DMS53 treated with DMSO at 0.1 percent for 48 hours (cell line): ENCODE results near the gene MNAT1.

ENCODE experiments used
- DNase-seq: peaks from one replicate; lab custom pipeline; 2025; ENCODE audit not compliant: unreplicated experiment; lab: John Stamatoyannopoulos, UW

MNAT1 gene

DNA sequence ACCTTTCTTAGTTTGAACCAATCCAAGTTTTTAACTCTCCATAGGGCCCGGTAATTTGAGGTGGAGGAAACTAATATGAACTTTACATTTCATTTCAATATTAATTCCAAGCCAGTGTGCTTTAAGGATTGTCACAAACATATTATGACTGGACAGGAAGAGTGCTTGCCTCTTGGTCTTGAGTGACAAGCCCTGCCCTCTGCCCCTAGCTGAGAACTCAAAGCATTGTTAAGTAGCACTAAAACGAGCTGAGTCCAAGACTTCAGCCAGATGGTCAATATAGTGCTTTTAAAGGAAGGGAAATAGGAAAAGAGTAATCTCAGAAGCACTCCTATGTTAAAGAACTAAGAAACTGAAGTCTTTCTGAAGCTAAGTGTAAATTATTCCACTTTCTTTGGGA lies 229.2 kb downstream of the MNAT1 start:
- DNase-seq = no peak

DNA sequence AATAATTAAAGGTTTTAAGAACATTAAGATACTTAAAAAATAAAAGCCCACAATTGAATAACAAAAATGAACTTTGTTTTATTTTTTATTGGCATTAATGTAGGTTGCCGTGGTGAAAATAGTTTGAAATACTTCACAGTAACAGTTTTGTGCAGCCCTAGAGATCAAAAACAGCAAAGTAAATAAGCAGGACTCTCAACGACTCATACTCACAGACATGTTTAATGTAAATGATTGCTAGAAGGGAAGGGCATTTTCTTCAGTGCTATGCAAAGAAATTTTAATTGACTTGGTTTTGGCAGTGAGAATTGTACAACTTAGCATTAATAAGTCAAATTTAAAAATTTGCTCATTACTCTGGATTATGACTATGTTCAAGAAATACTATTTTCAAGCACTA lies 230.3 kb downstream of the MNAT1 start:
- DNase-seq = no peak

- DNase-seq = no peak
Measured at GRCh38 chr14:60965402-60965801, 230.8 kb downstream of the MNAT1 start.

GRCh38 chr14:60968099-60968498 lies 233.5 kb downstream of the MNAT1 start:
- no peak for DNase-seq

- DNase-seq = no peak
Measured at GRCh38 chr14:60968671-60969070, 234.1 kb downstream of the MNAT1 start.

GRCh38 chr14:60970146-60970545 lies 235.6 kb downstream of the MNAT1 start:
- DNase-seq = no peak

GRCh38 chr14:60971271-60971670 lies 236.7 kb downstream of the MNAT1 start:
- DNase-seq = no peak

GRCh38 chr14:60972295-60972694 lies 237.7 kb downstream of the MNAT1 start:
- no peak for DNase-seq

DNA sequence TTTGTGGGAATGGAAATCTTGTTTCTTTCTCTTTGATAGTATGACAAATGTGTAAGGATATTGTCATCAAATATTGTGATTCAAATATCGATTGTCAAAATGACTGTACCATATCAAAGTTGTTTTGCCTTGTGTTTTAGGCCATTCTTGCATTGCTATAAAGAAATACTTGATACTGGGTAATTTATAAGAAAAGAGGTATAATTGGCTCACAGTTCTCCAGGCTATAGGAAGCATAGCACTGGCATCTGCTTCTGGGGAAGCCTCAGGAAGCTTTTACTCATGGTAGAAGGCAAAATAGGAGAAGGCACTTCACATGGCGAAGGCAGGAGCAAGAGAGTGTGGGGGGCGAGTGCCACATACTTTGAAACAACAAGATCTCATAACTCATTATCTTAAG lies 238.5 kb downstream of the MNAT1 start:
- DNase-seq = no peak

DNA sequence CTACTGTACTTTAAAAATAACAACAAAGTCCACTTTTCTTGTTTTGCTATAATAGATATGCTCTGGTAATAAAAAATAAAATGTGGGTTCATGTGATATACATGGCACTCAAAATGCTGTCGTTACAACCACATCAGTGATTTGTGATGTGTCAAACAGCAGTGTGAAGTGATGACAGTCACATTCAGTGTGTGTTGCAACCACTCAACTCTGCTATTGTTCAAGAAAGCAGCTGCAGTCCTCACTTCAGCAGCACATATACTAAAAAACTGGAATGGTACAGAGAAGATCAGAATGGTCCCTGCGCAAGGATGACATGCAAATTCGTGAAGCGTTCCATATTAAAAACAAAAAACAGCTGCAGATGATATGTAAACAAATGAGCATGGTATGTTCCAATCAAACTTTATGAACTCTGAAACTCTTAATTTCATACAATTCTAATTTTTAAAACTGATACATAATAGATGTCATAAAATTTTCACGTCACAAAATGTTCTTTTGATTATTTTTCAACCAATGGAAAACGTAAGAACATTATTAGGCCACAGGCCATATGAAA lies 239.6 kb downstream of the MNAT1 start:
- DNase-seq = no peak

DNA sequence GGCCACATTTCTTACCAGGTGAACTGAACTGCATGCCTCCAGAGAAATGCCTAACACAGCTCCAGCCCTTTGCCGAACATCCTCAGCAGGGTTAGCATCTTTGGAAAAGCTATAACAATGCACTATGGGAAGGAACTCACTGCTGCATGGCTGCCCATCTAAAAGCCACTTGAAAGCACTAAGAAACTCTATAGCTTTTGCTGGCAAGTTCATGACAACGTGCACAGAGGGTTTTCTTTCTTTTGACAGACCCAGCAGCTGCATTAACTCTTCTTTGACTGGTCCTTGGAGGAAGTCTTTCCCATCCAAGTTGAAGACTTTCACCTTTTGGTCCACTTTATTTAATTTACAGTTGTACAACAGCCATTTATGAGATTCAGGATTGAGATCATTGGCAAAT lies 241.0 kb downstream of the MNAT1 start:
- no peak for DNase-seq

DNA sequence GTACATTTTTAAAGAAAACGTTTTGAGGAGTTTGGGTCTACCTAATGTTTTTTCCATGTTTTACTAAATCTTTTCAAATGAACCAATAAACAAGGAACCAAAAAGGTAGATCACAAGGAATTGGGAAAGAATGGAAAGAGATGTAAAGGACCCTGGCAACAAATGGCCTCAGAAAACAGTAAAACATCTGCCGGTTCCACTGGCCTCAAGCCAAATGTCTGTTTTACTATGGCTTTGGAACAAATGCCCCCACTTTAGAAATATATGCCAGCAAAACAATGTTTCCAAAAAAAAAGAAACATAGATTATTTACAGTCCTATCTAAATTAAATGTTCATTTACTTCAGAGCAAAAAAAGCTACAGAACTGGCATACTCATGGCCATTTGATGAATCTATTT lies 243.3 kb downstream of the MNAT1 start:
- no peak for DNase-seq

DNA sequence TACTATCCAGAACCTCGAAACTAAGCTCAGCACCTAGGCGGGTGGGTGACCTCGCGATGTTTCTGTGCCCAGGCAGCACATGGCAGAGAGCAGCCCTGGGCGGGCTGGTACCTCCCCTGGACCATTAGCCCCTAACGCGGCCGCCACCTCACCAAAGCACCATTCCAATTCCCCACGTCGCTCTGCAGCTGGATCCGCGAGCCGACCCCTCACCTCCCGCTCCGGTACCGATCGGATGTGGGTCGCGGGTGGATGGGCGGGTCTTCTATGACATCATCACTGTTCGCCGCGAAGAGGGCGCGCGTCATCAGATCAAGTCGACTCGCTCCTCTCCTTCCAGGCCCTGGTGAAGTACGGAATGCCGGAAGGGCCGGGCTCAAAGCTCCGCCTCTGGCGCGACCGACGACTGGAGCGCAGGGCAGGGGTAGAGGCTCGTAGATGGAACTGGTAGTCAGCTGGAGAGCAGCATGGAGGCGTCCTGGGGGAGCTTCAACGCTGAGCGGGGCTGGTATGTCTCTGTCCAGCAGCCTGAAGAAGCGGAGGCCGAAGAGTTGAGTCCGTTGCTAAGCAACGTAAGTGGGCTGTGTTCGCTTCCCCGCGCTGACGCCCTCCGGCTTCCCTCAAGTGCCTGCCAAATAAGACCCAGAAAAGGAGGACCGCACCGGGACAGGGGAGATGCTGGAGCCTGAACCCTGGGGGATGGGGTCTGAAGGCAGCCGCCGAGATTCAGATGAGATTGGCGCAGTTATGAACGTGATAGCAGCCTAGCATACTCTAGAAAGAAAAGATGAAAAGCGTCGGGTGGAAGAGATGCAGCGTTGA lies 246.5 kb downstream of the MNAT1 start, which contains the start of the genes SLC38A6 and TRMT5:
SLC38A6 (plus strand) TSS at position 435 of the 822 bp plus-strand sequence; CDS start at position 468, 33 bp downstream.
TRMT5 (minus strand) TSS at position 269 of the 822 bp plus-strand sequence; CDS start at position 163, 106 bp downstream.
- peak; percentile 55 for DNase-seq

DNA sequence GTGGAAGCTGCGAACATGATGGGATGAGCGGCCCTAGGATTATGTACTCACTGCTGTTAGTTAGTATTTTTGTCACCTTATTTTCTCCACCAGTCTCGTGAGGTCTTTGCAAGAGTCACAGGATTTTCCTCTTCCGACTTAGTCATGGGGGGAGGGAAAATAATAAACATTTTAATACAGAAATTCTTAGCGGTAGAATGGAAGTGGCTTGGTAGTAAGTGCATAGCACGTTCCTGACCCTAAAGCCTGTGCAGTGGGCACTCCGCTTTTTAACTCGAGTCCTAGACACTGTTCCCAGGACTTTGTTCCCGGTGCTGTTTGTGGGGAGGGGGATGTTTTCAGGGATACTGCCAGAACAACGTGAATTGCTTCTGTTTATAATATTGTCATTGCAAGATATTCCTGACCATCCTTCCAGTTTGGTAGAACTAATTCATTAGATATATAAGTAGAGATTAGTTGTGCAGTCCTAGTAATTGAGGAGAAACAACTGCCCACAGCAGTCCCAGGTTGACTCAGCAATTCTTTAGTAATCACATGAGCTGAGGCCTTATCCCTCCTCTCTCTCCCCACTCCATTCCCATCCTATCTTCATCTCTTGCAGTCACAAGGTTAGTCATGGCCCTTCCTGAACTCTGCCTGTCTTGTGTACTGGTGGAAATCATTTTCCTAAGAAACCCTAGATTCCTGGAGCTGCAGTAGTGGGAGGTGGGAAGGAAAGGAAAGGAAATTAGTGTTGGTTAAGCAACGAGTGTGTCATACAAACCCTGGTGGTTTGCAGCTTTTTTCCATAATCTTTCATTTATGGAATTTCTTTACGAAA lies 247.3 kb downstream of the MNAT1 start:
- no peak for DNase-seq

DNA sequence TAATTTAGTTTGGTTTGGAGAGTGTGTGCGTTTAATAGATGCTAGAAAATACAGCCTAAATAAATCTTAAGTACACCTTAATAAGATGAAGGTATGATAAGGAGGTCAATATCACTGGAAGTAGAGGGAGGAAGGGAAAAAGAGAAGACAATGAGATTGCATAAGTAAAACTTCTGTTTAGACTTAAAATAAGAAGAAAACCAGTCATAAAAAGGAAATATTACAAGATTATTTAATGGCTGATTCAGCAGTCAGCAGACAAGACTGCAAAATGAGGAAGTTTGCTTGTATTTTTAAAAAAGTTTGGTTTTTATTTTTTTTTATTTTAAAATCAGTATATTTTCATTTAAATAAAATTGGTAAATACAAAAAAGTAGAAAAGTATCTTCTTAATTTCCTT lies 249.6 kb downstream of the MNAT1 start:
- DNase-seq = no peak

DNA sequence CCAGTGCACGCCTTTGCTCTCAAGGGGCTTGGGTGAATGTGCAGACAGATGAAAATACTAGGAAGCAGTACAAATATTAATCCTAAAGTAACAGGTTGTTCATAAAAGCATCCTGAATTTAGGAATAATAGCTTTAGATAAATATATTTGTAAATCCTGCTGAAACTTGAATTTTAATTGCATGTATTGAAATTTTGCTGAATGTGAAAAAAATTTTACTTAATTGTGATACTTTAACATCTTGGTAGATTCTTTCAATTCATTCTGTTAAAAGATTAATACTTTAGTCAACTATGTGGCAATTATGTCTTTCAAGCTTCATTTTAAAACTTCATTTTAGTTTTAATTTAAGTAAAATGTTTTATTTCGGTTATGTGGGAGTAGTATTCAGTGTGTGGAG lies 251.9 kb downstream of the MNAT1 start:
- DNase-seq = no peak

GRCh38 chr14:60989599-60989998 lies 255.0 kb downstream of the MNAT1 start:
- no peak for DNase-seq

DNA sequence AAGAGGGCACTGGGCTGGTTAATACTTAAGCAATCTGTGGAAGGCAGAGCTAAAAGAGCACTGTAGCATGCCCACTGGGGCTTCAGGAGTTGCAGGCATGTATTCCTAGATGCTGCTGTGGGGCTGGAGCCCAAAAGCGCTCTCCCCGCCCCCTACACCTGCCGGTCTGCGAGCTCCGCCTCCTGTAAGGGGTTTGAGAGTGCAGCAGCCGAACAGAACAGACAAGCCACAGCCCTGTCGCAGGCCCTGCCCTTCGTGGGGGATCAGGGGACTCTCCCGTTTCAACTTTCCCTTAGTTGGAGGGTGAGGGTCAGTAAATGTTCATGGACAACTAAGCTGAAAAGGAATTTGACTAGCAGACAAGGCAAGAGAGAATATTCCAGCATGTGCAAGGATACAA lies 264.1 kb downstream of the MNAT1 start:
- no peak for DNase-seq

DNA sequence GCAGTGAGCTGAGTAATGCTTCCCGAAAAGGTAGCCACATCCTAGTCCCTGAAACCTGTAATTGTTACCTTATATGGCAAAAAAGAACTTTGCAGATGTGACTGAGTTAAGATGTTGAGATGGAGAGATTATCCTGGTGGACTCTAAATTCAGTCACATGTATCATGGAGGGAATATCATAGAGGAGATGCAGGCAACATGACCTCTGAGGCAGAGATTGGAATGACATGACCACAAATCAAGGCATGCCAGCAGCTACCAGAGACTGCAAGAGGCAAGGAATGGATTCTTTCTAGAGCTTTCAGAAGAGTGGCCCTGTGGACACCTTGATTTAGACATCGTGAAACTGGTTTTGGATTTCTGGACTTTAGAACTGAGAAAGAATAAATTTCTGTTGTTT lies 265.0 kb downstream of the MNAT1 start:
- no peak for DNase-seq

DNA sequence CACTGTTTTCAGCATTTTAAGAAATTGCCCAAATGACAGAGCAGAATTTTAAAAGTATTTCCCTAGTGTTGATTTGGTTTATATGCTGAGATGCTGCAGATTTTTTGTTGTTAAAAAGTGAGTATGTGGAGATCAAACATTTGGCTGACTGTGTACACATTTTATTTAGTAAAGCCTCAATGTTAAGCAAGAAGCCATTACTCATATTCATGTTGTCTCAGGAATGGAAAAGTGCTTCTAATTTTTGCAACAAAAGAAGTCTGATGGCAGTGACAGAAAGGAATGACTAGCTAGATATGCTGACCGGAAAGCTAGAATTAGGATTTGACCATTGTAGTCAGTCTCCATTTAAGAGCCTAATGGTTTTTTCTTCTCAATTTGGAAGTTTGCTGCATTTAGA lies 269.0 kb downstream of the MNAT1 start:
- DNase-seq = no peak

GRCh38 chr14:61019537-61019936 lies 285.0 kb downstream of the MNAT1 start:
- no peak for DNase-seq
